ENCODE measurements around the gene OR1F1. TPM values are rescaled to one million over a fixed set of nuclear protein-coding genes. Genes with fewer than 3 reads are reported as not detected.

OR1F1 gene
- total and polyA plus RNA-seq, 9 of the 15 experiments (the other 6 are each of a cell fraction or from before 2014, with no cell fraction given), result 0.15 to 0.61 (median 0.35) TPM; not detected in 3

GRCh38 chr16:3158510-3159314 is 29.3 kb upstream of the OR1F1 start (continued):
- TF ChIP-seq FOXO4 (CRISPR knock-in tag; IDR thresholded peaks at IDR 0.05) (no peak), TAF15 (IDR thresholded peaks at IDR 0.05; ENCODE audit: low read depth, low read length) (no peak), KDM4B (IDR thresholded peaks at IDR 0.05; ENCODE audit: borderline replicate concordance in 2 of 2, low read depth in 1 of 2) (no peak), RNF219 (CRISPR knock-in tag; IDR thresholded peaks at IDR 0.05) (no peak), AFF4 (CRISPR knock-in tag; IDR thresholded peaks at IDR 0.05) (no peak), THRA (IDR thresholded peaks at IDR 0.05) (no peak), ADNP (tag; IDR thresholded peaks at IDR 0.05) (no peak), XRCC4 (IDR thresholded peaks at IDR 0.05; ENCODE audit: extremely low read depth, insufficient read depth, insufficient read length) (no peak), ZNF785 (CRISPR knock-in tag; IDR thresholded peaks at IDR 0.05) (no peak)
